Natural killer cell (primary cell): ENCODE measurements around the gene EYS. TPM values are rescaled to one million over a fixed set of nuclear protein-coding genes. Genes with fewer than 3 reads are reported as not detected.

Experiments
- ATAC-seq, 3 donors: fragments of 150-1000 bp in 2 of 3; fragments of 200-7000 bp in 1 of 3; cut with Tn5 transposase; 1 replicate in 1 of 3; 2 replicates in 2 of 3; pipeline ENCODE4 v1.10.0; 2021; ENCODE audit warnings: mild to moderate bottlenecking in 2 of 3, moderate library complexity in 2 of 3
- DNase-seq, 2 donors: peaks; one replicate each; pipeline versions ENCODE4 v3.0.0 to v3.0.0-alpha.2; 2013 to 2021; ENCODE audit warnings: mixed read lengths in 1 of 2
- H3K27ac ChIP-seq: one replicate; pipeline ENCODE4 v1.5.1; 2013; ENCODE audit warnings: mild to moderate bottlenecking, low read length
- H3K27me3 ChIP-seq: one replicate; pipeline ENCODE4 v1.6.1; 2013; ENCODE audit warnings: low read length; ENCODE audit not compliant: control insufficient read depth, insufficient read depth
- H3K36me3 ChIP-seq: one replicate; pipeline ENCODE4 v1.6.1; 2013; ENCODE audit warnings: low read length; ENCODE audit not compliant: control insufficient read depth, insufficient read depth
- H3K4me1 ChIP-seq: one replicate; pipeline ENCODE4 v1.6.1; 2013; ENCODE audit warnings: low read length; ENCODE audit not compliant: control insufficient read depth, insufficient read depth
- H3K4me3 ChIP-seq: one replicate; pipeline ENCODE4 v1.5.1; 2013; ENCODE audit warnings: low read length
- H3K9me3 ChIP-seq: one replicate; pipeline ENCODE4 v1.6.1; 2013; ENCODE audit warnings: low read length; ENCODE audit not compliant: control insufficient read depth, insufficient read depth
- H3K27ac Mint-ChIP-seq, 2 donors: one replicate each; pipeline ENCODE4 v1.8.0; 2022; ENCODE audit warnings: mild to moderate bottlenecking in 2 of 2, mixed read lengths in 2 of 2, moderate library complexity in 1 of 2
- H3K27me3 Mint-ChIP-seq, 2 donors: one replicate each; pipeline ENCODE4 v1.8.0; 2022; ENCODE audit warnings: low read depth in 2 of 2, mixed read lengths in 2 of 2
- H3K36me3 Mint-ChIP-seq: one replicate; pipeline ENCODE4 v1.8.0; 2022; ENCODE audit warnings: mixed read lengths
- H3K4me1 Mint-ChIP-seq, 2 donors: one replicate each; pipeline ENCODE4 v1.8.0; 2022; ENCODE audit warnings: mixed read lengths in 2 of 2
- H3K4me3 Mint-ChIP-seq: one replicate; pipeline ENCODE4 v1.8.0; 2022; ENCODE audit warnings: mild to moderate bottlenecking, moderate library complexity, mixed read lengths
- H3K9me3 Mint-ChIP-seq, 2 donors: one replicate each; pipeline ENCODE4 v1.8.0; 2022; ENCODE audit warnings: mixed read lengths in 2 of 2
- WGBS: methylation state at CpG from one replicate; pipeline ENCODE4 v1.1.7; 2013; ENCODE audit warnings: missing lambda C conversion rate; ENCODE audit not compliant: insufficient coverage; 5-methylcytosine and 5-hydroxymethylcytosine counted together
- intact Hi-C: fragments of 100-400 bp; cut with micrococcal nuclease; formaldehyde crosslinking; loops from one replicate; pipeline ENCODE4 v1.14.2; 2022
- total RNA-seq, 4 donors: library from RNA; stranded (reverse); fragments of 120-200 nt in 1 of 4; gene quantifications; one replicate each; pipeline versions ENCODE4 v1.2.3 to v1.2.4, GENCODE V29; 2013 to 2022
- TF ChIP-seq, protein P1 (sequence below): fragments of 200-600 bp; IDR thresholded peaks from one replicate; pipeline ENCODE4 v1.8.0; 2022; ENCODE audit warnings: antibody characterized with exemption

Gene EYS
- total RNA-seq, 3 donors from 2014 or later (not counting 1 experiment from before 2014, with no cell fraction given) = 0.55 TPM; not detected in 2

- Mint-ChIP-seq H3K27me3 (no peaks in the 10 kb centered on the region), H3K4me3 (no peak overlapping the region), H3K27ac (no peak overlapping the region), H3K9me3 (peaks cover 6 to 23% of the 10 kb centered on the region in 2 donors), H3K36me3 (peaks cover 12% of the 10 kb centered on the region), H3K4me1 (no peaks in the 10 kb centered on the region)
- ATAC-seq (no peak), DNase-seq (no peak)
- 94% methylated on average over 6 of the region's 6 CpGs for WGBS
- Histone ChIP-seq H3K4me1 (no peaks in the 10 kb centered on the region), H3K4me3 (no peak overlapping the region), H3K27me3 (no peaks in the 10 kb centered on the region), H3K9me3 (peaks cover 5% of the 10 kb centered on the region), H3K36me3 (no peaks in the 10 kb centered on the region), H3K27ac (no peak overlapping the region)
- intact Hi-C loops = no loop called here
- TF ChIP-seq, protein P1, sequence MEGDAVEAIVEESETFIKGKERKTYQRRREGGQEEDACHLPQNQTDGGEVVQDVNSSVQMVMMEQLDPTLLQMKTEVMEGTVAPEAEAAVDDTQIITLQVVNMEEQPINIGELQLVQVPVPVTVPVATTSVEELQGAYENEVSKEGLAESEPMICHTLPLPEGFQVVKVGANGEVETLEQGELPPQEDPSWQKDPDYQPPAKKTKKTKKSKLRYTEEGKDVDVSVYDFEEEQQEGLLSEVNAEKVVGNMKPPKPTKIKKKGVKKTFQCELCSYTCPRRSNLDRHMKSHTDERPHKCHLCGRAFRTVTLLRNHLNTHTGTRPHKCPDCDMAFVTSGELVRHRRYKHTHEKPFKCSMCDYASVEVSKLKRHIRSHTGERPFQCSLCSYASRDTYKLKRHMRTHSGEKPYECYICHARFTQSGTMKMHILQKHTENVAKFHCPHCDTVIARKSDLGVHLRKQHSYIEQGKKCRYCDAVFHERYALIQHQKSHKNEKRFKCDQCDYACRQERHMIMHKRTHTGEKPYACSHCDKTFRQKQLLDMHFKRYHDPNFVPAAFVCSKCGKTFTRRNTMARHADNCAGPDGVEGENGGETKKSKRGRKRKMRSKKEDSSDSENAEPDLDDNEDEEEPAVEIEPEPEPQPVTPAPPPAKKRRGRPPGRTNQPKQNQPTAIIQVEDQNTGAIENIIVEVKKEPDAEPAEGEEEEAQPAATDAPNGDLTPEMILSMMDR = no peak
These were observed 1115.4 kb downstream of the EYS start for GRCh38 chr6:64591676-64592036.

DNA sequence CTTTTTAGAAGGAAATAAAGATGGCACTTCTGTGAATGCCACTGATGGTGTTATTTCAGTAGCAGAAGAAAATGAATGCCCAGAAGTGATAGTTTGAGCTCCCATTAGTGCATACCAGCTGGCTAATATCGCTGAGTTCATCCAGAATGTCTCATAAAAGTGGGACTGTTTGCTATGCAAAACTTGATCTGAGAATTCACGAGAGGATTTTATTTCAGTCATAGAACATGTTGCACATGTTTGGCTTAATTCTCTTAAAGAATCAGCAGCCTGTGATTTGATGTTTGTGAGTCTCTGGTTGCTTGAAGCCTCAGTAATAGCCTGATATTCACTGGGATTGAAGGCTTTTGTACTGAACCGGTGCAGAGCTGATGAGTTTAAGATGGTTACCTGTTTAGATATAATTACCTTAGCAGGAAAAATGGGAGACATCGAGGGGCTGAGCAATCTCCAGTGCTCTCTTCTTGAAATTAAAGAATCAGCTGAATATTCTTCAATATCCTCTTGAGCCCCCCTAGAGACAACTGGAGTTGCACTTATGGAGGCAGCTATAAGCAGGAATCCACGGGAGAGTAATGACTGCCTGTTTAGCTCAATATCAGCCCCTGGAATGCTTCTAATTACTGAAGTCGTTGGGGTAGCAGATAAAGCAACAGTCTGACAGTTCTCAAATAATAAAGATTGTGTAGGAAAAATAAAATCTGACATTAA is 1115.9 kb downstream of the EYS start:
- Mint-ChIP-seq H3K4me1 (no peaks in the 10 kb centered on the region), H3K9me3 (peaks cover 6 to 19% of the 10 kb centered on the region in 2 donors), H3K36me3 (peaks cover 7% of the 10 kb centered on the region), H3K27me3 (no peaks in the 10 kb centered on the region), H3K4me3 (no peak overlapping the region), H3K27ac (no peak overlapping the region)
- H3K27ac ChIP-seq = no peak overlapping the region
- H3K36me3 ChIP-seq = no peaks in the 10 kb centered on the region
- no peaks in the 10 kb centered on the region for H3K27me3 ChIP-seq
- H3K9me3 ChIP-seq = peaks cover 5% of the 10 kb centered on the region
- 76% methylated on average over 6 of the region's 6 CpGs for WGBS
- TF ChIP-seq, protein P1 = no peak
- no peak for ATAC-seq
- no peak overlapping the region for H3K4me3 ChIP-seq
- H3K4me1 ChIP-seq = no peaks in the 10 kb centered on the region
- DNase-seq = no peak
- intact Hi-C loops = no loop called here

DNA sequence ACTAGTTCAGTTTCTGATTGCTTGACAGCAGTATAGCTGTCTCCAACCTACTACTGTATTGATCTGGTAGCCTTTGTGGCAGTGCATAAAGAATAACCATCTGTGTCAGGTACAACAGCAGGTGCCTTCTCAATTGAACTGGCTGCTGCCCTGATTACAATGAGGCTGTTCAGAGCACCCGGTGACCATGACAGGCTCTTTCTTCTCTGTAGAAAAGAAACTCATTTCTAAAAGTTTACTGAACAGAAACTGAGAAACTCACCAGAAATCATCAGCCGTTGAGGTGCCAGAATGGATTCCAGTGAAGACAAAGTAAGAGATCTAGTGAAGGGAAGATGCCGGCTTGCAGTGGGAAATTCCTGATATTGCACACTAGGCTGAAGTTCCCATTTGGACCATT is 1117.1 kb downstream of the EYS start:
- Mint-ChIP-seq H3K27ac (no peak overlapping the region), H3K4me3 (no peak overlapping the region), H3K36me3 (no peaks in the 10 kb centered on the region), H3K27me3 (no peaks in the 10 kb centered on the region), H3K9me3 (peaks cover 3 to 10% of the 10 kb centered on the region in 2 donors), H3K4me1 (no peaks in the 10 kb centered on the region)
- intact Hi-C loops = no loop called here
- no peaks in the 10 kb centered on the region for H3K27me3 ChIP-seq
- TF ChIP-seq, protein P1 = no peak
- DNase-seq (no peak), ATAC-seq (no peak)
- WGBS = 94% methylated on average over 3 of the region's 3 CpGs
- H3K27ac ChIP-seq = no peak overlapping the region
- H3K4me1 ChIP-seq = no peaks in the 10 kb centered on the region
- no peak overlapping the region for H3K4me3 ChIP-seq
- no peaks in the 10 kb centered on the region for H3K36me3 ChIP-seq
- peaks cover 5% of the 10 kb centered on the region for H3K9me3 ChIP-seq

GRCh38 chr6:64580346-64580745 is 1126.7 kb downstream of the EYS start:
- Histone ChIP-seq H3K36me3 (no peaks in the 10 kb centered on the region), H3K27ac (no peak overlapping the region), H3K9me3 (peaks cover 3% of the 10 kb centered on the region), H3K4me1 (no peaks in the 10 kb centered on the region), H3K27me3 (no peaks in the 10 kb centered on the region), H3K4me3 (no peak overlapping the region)
- Mint-ChIP-seq H3K4me1 (no peaks in the 10 kb centered on the region), H3K9me3 (peaks cover 17 to 21% of the 10 kb centered on the region in 2 donors), H3K27ac (no peak overlapping the region), H3K4me3 (no peak overlapping the region), H3K27me3 (no peaks in the 10 kb centered on the region), H3K36me3 (no peaks in the 10 kb centered on the region)
- DNase-seq (no peak), ATAC-seq (no peak)
- no CpG with 5 or more reads among the region's 1 CpG for WGBS
- intact Hi-C loops = no loop called here
- TF ChIP-seq, protein P1 = no peak
